ENCODE data around the gene DDX25.
"Not testable (repeated sequence)": the region's sequence is repeated elsewhere in the genome, so short reads cannot be mapped to it uniquely, and the experiment has no call there.

The DDX25 gene

DNA sequence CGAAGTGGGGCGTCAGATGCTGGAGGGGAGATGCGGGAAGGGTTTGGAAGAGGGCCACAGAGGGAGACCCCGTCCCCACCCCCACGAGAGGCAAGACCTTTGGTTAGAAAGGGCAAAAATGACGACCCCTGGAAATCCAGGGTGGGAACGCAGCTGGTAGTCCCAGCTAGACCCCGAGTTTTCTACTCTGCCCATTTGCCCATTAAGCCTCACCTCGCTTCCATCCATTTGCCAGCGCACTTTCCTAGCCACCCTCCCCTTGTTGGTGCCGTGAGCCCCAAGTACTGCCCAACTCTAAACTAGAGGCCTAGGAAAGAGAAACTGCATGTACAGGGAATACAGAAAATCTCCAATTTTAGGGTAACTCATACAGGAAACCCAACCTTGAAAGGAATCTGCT, 370 bp downstream of the DDX25 start:
- no peak for DNase-seq (ENCODE audit: low read depth in 3 of 3)

DNA sequence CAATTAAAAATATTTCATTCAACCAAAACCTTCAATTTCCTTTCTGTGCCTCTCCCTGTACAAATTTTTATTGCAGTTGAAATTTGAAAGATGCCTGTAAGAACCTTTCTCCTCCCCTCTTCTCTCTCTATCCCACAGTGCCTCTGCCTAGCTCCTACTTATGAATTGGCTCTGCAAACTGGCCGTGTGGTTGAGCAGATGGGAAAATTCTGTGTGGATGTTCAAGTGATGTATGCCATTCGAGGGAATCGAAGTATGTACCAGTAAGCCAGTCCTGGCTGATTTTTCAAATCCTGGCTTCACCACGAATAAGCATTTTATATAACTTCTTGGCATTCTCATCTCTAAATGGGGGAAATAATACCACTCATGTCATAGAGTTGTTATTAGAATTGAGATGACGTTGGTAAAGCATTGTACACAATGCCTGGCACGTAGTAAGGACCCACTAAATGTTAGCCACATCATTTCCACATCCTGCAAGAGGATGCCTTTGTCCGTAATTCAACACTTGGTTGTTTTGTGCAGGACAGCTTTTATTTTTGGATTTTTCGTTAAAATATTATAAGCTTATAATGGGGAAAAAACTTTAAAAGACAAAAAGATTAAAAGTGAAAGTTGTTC, 6.0 kb downstream of the DDX25 start:
- DNase-seq (ENCODE audit: low read depth in 3 of 3), result no peak

DNA sequence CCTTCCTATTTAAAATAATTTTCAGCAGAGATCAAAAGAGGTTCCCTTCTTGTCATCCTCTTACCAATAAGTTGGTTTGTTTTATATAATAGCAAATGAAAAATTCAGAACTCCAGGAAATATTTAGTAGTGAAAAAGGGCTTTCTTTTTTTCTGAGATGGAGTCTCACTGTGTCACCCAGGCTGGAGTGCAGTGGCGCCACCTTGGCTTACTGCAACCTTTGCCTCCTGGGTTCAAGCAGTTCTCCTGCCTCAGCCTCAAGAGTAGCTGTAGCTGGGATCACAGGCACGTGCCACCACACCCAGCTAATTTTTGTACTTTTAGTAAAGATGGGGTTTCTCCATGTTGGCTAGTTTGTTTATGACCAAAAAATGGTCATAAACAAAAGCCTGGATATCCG, 10.3 kb downstream of the DDX25 start:
- DNase-seq (ENCODE audit: low read depth in 3 of 3), result not testable (repeated sequence)

DNA sequence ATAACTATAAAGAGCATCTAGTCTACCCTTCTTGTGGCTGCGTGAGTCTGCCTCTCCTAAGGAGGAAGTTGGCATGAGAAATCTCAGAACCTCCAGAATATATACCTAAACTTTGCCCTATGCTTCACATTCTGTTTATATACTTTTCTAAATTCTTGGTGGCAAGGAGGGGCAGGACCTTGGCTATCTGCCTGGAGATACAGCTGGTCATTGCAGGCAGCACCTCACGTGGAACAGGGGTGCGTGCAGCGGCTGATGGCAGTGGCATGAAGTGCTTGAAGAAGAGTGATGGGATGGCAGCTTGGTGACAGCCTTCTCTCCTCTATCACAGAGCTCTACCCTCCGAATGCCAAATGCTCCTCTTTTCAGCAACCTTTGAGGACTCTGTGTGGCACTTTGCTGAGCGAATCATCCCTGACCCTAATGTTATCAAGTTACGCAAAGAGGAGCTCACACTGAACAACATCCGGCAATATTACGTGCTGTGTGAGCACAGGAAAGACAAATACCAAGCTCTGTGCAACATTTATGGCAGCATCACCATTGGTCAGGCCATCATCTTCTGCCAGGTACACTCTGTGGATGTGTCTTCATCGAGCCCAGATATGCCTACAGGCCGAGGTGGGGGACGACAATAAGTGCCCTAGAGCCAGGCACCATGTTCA, 12.5 kb downstream of the DDX25 start:
- DNase-seq (ENCODE audit: low read depth in 3 of 3), result no peak

DNA sequence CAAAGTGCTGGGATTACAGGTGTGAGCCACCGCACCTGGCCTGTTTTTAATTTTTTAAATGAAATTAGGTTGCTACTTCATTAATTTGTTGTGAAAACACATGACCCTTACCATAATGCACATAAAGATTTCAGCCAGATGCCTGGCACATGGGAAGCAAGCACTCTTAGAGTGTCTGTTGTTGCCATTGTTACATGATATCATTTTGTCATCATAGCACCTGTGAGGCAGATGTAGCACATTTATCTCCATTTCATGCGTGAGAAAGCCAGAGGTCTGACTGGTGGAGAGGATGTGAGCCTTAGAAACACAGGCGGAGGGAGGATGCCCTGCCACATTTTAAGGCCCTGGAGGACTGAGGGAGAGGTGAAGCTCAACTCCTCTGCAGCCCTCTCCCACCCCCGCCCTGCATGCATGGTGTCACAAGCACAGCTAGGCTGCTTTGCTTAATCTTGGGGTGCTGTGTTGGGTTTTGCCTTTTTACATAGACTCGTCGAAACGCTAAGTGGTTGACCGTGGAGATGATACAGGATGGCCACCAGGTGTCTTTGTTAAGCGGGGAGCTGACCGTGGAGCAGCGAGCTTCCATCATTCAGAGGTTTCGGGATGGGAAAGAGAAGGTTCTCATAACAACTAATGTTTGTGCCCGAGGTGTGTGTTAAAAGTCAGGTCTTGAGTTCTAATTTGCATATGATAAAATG, 14.0 kb downstream of the DDX25 start:
- DNase-seq (ENCODE audit: low read depth in 3 of 3), result no peak

DNA sequence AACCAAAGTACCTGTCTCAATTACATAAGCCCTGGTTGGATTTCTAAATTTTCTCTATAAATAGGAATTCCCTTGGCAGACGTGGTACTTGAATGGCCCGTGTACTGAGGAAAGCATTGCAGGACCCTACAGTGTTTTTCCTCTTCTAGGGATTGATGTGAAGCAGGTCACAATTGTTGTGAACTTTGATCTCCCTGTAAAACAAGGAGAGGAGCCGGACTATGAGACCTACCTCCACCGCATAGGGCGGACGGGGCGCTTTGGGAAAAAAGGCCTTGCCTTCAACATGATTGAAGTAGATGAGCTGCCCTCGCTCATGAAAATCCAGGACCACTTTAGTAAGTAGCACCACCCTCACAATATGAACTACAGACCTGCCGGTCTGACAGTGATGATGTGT, 16.7 kb downstream of the DDX25 start:
- no peak for DNase-seq (ENCODE audit: low read depth in 3 of 3)

DNA sequence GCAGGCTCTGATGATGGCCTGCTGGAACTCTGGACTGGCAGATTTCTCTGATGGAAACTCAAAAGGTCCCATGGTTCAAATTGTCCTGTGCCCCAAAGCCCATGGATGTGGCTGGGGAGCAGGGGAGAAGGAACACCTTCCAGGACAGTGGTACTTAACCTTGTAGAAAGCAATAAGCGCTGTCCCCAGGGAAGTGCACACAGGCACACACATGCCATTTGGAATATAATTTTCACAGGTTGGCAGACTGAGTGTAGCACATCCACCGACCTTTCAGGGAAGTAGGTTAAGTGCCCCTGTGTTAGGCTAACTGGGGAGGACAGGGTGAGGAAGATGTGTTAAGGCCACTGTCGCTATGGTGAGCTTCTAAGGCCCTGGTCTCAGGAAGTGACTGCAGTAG, 17.8 kb downstream of the DDX25 start:
- DNase-seq (ENCODE audit: low read depth in 3 of 3), result no peak

DNA sequence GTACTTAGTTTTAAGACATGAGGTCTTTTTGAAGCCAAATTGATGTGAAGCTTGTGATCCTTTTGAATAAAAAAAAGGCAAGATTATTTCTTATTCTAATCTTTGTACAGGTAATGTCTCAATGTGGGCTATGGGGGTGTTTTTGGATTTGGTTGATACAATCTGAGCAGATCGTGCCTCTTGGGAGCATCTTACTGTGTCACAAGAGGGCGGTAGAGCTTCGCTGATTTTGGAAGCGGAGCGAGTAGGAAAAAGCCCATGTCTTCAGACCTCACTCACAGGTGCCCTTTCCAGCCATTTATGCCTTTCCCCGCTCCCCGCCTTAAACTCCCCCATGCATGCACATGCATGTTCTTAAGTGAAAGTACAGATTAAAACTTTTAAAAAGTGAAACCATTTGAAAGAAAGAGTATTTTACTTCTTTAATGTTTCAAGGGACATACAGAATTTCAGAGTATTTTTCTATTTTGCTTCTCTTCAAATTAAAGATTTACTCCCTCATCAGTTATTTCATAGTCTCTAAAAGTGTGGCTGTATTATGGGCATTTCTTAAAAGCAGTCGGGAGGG, 18.8 kb downstream of the DDX25 start:
- peak in 2 of 3 donors; percentile 32 to 48 for DNase-seq (ENCODE audit: low read depth in 3 of 3)

DNA sequence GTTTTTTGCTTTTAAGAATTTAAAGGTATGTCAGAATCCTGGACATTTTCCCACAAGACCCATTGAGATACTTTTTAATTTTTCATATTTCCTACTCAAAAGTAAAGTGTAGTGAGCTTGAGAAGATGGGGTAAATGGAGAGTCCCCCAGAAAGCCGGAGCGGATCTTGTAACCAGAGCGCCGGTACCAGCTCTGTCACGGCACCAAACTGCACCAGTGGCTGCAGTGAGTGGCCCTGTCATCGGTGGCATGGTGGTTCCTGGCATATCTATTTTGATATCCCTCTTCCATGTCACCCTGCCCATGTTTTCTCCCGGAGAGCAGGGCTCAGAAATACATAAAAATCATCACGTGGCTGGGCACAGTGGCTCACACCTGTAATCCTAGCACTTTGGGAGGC, 19.3 kb downstream of the DDX25 start:
- no peak for DNase-seq (ENCODE audit: low read depth in 3 of 3)

DNA sequence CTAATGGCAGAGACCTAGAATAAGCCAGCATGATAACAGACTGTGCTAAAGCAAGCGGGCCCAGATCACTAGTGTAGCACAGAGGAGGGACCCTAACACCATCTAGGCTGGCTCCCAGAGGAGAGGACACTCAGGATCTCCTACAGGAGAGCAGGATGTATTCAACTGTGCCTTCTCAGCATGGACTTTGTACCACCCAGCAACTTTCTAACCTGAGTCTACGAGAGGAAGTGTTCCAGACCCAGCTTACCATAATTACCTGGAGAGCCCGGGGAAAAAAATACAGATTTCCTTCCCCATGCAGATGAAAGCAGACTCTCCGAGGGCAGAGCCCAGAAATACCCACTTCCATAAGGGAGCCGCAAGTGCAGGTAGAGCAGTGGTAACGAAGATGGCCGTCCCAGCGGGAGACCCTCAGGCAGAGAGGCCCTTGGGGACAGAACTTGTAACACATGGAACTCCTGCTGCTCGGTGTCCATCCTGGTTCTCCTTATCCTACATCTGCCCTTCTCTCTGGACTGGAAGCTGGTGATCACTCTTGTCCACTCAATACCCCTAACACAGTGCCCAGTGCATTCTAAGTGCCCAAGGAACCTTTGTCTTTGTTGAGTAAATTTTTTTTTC, 20.2 kb downstream of the DDX25 start:
- DNase-seq (ENCODE audit: low read depth in 3 of 3), result no peak

DNA sequence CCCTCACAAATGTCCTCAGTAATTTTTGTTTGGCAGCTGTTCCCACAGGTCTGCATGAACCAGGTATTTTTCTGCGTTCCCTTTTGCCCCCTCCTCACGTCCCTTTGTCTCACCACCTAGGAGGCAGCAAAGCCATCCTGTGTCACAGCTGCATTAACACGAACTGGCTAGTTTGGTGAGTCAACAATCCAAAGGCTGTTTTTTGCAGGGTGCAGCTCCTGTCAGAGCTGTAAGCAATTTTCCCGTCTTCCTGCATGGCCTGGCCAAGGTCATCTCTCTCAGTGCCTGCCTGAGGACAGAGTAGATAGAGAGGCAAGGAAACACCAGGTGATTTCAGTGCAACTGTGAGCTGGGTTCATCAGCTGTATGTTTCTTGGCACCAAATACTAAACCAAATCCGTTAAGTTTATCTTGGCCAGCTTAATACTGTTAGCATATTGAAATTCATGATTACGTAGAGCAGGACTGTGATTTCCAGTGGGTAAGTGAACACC, 21.0 kb downstream of the DDX25 start:
- DNase-seq (ENCODE audit: low read depth in 3 of 3), result no peak

DNA sequence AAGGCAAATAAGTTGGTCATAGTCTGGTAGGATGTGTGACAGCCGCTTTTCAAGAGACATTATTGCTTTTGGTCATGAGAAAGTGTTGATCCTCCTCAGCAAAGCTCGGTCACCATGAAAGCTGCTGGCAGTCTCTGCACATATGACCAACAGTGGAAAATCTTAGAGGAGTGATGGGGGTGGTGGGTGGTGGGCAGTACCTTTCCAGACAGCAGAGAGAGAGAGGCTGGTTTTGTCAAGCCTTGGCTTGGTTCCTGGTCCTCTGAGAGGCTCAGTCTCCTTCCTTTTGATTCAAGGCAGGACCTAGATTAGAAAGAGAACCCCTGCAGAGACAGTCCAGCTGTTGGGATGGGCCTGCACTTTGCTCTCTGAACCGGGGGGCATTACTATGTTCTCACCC, 21.5 kb downstream of the DDX25 start:
- DNase-seq (ENCODE audit: low read depth in 3 of 3), result no peak

DNA sequence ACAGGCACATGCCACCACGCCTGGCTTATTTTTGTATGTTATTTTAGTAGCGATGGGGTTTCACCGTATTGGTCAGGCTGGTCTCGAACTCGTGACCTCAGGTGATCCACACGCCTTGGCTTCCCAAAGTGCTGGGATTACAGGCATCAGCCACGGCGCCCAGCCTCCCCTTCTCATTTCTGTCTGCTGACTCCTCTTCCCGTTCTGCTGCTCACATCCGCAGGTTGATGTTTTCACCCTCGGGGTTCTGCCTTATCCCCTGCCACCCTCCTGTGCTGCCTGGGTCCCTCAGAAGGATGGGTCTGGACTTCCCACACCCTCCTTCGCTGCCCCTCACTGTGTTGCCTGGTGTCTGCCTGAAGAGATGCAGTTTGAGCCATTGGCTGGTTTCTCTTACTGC, 22.4 kb downstream of the DDX25 start:
- no peak for DNase-seq (ENCODE audit: low read depth in 3 of 3)

DNA sequence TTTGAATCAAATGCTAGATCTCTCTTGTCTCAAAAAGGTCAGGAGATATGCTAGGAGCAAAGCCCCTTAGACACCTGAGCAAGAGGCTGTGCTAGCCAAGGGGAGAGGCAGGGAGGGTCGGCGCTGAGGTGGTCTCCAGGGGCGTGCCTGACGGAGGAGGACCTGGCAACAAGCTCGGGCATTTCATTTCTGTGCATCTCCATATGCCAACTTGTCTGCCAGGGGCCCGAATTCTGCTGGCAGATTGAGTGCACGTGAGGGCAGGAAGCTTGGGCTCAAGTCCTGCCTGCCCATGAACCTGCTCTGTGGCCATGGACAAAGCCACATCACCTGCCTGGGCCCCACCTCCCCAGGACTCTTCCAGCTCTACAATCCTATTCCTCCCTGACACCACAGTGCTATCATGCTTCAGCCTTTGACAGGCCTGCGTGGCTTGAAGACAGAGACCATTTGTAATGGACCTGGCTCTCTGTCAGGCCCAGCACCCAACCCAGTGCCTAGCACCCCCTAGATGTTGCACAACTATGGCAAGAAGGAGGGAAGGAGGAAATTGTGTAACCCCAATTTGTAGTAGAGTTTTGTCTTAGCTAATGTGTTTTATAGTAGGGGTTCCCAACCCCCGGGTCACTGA, 25.3 kb downstream of the DDX25 start:
- DNase-seq (ENCODE audit: low read depth in 3 of 3), result no peak

DNA sequence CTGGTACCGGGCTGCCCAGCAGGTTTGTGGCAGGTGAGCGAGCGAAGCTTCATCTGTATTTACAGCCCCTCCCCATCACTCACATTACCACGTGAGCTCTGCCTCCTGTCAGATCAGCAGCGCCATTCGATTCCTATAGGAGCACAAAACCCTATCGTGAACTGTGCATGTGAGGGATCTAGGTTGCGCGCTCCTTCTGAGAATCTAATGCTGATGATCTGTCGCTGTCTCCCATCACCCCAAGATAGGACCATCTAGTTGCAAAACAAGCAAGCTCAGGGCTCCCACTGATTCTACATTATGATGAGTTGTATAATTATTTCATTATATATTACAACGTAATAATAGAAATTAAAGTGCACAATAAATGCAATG, 25.8 kb downstream of the DDX25 start:
- DNase-seq (ENCODE audit: low read depth in 3 of 3), result no peak

DNA sequence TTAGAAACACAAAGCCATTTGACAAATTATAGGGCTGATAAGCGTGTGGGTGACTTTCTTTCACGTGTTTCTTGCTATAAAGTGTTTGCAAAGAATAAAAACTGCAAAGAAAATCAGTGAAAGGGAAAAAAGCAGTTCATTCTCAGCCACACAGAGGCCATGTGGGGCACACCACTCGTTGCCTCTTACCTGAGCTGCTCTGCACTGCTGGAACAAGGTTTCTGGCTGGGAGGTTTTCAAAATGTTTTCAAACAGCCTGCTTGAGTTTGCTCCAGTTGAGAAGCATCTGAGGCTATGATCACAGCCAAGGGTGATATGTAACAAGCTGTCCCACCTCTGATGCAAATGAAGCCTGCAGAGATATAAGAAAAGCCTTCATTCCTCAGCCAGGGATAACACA, 26.8 kb downstream of the DDX25 start:
- no peak for DNase-seq (ENCODE audit: low read depth in 3 of 3)

DNA sequence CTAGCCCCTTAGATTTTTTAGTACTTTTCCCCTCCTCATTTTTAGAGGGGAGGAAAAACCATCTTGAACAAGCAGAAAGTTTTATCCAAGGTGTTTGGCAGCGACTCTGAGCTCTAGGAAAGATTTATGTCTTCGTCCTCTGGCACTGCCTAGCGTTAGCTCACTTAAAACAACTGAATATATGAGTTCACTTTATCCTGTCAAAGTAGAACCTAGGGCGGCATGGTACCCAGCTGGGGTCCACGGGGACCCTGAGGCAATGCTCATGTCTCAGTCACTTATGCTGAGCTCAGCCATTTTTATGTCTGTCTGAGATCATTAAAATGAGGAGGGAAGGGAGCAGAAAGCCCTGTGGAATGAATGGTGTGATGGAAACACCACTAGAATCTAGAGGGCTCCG, 27.4 kb downstream of the DDX25 start:
- DNase-seq (ENCODE audit: low read depth in 3 of 3), result no peak

DNA sequence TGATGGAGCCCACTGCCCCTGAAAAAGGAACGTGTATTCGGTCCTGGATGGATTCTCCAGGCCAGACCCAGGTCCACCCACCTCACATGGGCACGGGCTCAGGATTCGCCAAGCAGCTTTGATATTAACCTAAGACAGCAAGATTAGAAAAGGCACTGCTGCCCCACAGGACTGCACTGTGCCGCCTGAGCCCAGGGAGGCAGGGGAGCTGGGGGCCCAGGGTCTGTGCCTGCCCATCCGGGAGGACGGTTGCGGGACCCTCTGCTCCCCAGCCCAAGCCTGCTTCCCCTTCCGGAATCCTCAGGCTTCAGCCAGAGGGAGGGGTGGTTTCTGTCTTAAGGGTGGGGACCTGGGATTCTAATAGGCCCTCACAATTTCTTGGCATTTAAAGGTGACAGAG, 28.0 kb downstream of the DDX25 start:
- no peak for DNase-seq (ENCODE audit: low read depth in 3 of 3)

DNA sequence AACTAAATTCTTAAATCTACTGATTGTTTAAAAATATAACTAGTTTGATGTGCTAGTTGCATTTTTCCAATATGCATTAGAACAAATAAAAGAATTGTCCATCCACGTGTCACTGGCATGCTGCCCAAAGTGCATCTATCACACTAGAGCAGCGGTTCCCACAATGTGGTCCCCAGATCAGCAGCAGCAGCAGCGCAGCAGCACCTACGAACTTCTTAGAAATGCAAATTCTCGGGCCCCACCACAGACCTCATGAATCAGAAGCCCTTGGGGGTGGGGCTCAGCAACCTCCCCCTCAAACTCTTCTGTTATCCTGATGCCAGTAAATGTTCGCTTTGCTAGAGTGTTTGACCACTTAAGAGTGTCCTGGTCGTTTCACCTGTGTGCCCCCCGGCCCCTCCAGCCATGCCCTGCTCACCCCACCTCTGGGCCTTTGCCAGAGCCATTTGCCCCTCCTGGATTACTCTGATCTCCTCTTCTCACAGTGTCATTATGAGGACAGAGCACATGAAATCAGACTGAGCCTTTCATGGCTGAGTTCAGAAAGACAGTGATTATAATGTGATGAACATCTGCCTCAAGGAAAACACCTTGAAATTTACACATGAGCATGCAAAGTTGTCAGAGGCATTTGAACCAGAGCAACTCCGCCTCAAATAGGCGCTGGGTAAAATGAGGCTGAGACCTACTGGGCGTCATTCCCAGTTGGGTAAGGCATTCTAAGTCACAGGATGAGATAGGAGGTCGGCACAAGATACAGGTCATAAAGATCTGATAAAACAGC, 28.9 kb downstream of the DDX25 start:
- no peak for DNase-seq (ENCODE audit: low read depth in 3 of 3)

DNA sequence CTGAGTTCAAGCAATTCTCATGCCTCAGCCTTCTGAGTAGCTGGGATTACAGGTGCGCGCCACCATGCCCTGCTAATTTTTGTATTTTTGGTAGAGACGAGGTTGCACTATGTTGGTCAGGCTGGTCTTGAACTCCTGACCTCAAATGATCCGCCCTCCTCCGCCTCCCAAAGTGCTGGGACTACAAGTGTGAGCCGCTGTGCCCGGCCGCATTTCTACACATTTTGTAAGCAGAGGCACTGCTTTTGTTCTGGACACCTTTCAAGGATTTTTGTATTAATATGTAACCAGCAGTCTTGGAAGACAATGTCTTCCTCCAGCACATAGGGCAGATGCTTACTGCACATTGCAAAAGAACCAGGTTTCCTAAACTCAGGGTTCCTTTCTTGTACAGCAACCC, 30.2 kb downstream of the DDX25 start:
- DNase-seq (ENCODE audit: low read depth in 3 of 3), result no peak

DNA sequence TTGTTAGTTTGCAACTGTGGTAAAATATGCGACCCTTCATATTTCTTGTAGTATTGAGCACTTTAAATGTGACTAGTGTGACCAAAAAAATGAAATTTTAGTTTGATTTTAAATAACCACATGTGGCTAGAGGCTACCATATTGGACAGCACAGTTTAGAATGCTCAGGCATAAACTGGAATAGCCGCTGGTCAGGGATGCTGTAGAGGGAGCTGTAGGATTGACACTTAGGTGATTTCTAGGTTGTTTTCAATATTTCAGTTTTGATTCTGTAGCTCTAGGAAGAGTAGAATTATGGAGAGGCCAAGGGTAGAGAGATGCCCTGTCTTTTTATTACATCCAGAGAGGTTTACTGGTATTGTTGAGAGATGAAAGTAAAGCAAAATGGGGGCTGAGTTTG, 30.7 kb downstream of the DDX25 start:
- DNase-seq (ENCODE audit: low read depth in 3 of 3), result no peak

All from stimulated activated CD4-positive, alpha-beta T cell treated with anti-CD3 and anti-CD28 coated beads, TNF-alpha, amount 100 ng/mL, for 48 hours (primary cell).